Psoas muscle (tissue), 8 donors: ENCODE data around the gene RBP5. TPM values are rescaled to one million over a fixed set of nuclear protein-coding genes. Genes with fewer than 3 reads are reported as not detected.

ENCODE experiments used
- ATAC-seq, 4 donors: fragments of 200-7000 bp; cut with Tn5 transposase; one replicate each; pipeline ENCODE4 v1.9.1; 2020; ENCODE audit warnings: moderate library complexity in 3 of 4, mild to moderate bottlenecking in 2 of 4
- DNase-seq, 2 donors: peaks; one replicate each; pipeline ENCODE4 v3.0.0-alpha.2; 2020
- H3K27ac ChIP-seq: fragments of 200-600 bp; one replicate; pipeline ENCODE4 v1.8.0; 2022
- H3K27me3 ChIP-seq, 3 donors: fragments of 200-600 bp in 1 of 3; one replicate each; pipeline versions ENCODE4 v1.6.1 to v1.8.0; 2013 to 2022; ENCODE audit warnings: low read length in 2 of 3, mild to moderate bottlenecking in 2 of 3, moderate library complexity in 1 of 3; ENCODE audit not compliant: insufficient read depth in 3 of 3
- H3K36me3 ChIP-seq, 2 donors: fragments of 200-600 bp in 1 of 2; one replicate each; pipeline versions ENCODE4 v1.6.1 to v1.8.0; 2013 to 2022; ENCODE audit warnings: low read depth in 1 of 2, mild to moderate bottlenecking in 1 of 2, moderate library complexity in 1 of 2; ENCODE audit not compliant: insufficient read depth in 1 of 2
- H3K4me1 ChIP-seq: fragments of 200-600 bp; one replicate; pipeline ENCODE4 v1.8.0; 2022
- H3K4me3 ChIP-seq: fragments of 200-600 bp; one replicate; pipeline ENCODE4 v1.8.0; 2022; ENCODE audit warnings: mild to moderate bottlenecking
- H3K9me3 ChIP-seq: fragments of 200-600 bp; one replicate; pipeline ENCODE4 v1.8.0; 2022
- WGBS, 3 donors: extraction: QIAGEN DNeasy Blood & Tissue Kit; methylation state at CpG; one replicate each; pipeline versions ENCODE4 v1.1.6 to v1.1.7; 2013; 5-methylcytosine and 5-hydroxymethylcytosine counted together
- intact Hi-C, 2 donors: fragments of 100-400 bp; cut with DNase I; formaldehyde crosslinking; loops; one replicate each; pipeline versions ENCODE4 v1.11.0 to v1.14.2; 2022
- polyA plus RNA-seq, 3 donors: library from polyadenylated mRNA; stranded (reverse); fragments of 200-250 nt; gene quantifications; one replicate each; pipeline ENCODE4 v1.2.3, GENCODE V29; 2013
- total RNA-seq, 4 donors: library from RNA; stranded (reverse); fragmentation: NEBNext Ultra II Directional in 2 of 4; extraction: Animal tissue kit (Norgen Biotek cat#: 25700) in 2 of 4; gene quantifications; one replicate each; pipeline versions ENCODE4 v1.2.1 to v1.2.4, GENCODE V29; 2021 to 2023
- TF ChIP-seq, protein P1 (sequence below): fragments of 200-600 bp; IDR thresholded peaks from one replicate; pipeline ENCODE4 v1.8.0; 2022; ENCODE audit warnings: antibody characterized with exemption
- donor health status: healthy with polysubstance abuse.
- donor health status: DM: no; HTN: no; CAD: no; lungs with moderate emphysema.
- donor health status: Bipolar disorder and iron deficiency.
- donor health status: healthy.
- donor health status: DM: yes; HTN: yes; CAD: no.
- donor health status: DM: no; HTN: no; CAD: no.
- donor health status: DM: no; HTN: no; CAD: no.
- donor health status: DM: yes; HTN: yes; CAD: no.

RBP5 gene
- total and polyA plus RNA-seq, 7 donors: 0.18 to 1.4 (median 0.61) TPM; not detected in 2

DNA sequence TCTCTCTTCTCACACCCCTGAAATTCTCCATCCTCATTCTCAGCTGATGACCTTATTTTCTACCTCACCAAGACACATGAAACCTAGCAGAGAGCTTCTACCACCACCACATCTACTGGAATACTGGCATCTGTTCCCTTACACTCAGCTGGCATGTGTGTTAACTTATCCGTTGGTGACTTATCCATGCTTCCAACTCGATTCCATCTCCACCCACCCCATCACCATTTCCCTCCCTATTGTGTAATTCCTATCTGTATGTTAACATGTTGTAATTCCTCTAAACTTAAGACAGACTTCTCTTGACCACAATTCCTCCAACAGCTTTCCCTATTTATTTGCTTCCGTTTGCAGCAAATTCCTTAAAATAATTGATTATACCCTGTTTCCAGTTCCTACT, 52.8 kb downstream of the RBP5 start:
- Histone ChIP-seq H3K27ac (no peak overlapping the region), H3K36me3 (peaks cover 0 to 1% of the 10 kb centered on the region in 2 donors), H3K9me3 (no peaks in the 10 kb centered on the region), H3K27me3 (no peaks in the 10 kb centered on the region), H3K4me3 (no peak overlapping the region), H3K4me1 (no peaks in the 10 kb centered on the region)
- intact Hi-C loops: no loop called here
- TF ChIP-seq, protein P1, sequence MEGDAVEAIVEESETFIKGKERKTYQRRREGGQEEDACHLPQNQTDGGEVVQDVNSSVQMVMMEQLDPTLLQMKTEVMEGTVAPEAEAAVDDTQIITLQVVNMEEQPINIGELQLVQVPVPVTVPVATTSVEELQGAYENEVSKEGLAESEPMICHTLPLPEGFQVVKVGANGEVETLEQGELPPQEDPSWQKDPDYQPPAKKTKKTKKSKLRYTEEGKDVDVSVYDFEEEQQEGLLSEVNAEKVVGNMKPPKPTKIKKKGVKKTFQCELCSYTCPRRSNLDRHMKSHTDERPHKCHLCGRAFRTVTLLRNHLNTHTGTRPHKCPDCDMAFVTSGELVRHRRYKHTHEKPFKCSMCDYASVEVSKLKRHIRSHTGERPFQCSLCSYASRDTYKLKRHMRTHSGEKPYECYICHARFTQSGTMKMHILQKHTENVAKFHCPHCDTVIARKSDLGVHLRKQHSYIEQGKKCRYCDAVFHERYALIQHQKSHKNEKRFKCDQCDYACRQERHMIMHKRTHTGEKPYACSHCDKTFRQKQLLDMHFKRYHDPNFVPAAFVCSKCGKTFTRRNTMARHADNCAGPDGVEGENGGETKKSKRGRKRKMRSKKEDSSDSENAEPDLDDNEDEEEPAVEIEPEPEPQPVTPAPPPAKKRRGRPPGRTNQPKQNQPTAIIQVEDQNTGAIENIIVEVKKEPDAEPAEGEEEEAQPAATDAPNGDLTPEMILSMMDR: no peak
- 38 to 54% (median 41%) methylated on average over 3 of the region's 3 CpGs for WGBS, 3 donors
- DNase-seq (no peak), ATAC-seq (no peak)

DNA sequence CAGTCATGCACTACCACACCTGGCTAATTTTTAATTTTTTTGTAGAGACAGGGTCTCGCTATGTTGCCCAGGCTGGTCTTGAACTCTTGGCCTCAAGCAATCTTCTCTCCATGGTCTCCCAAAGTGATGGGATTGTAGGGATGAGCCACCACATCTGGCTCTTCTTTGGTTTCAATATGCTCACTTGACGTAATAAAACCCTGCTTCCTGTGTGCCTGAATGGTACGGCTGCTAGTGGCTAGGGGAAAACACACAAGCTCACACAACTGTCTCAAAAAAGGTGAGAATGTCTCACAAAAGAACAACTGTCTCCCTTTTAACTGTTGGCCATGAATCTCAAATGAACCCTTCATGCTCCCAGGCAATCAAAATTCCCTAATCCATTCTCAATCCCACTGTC, 53.2 kb downstream of the RBP5 start:
- intact Hi-C loops: no loop called here
- DNase-seq (no peak), ATAC-seq (no peak)
- H3K27me3 ChIP-seq: no peaks in the 10 kb centered on the region
- peaks cover 0 to 5% of the 10 kb centered on the region in 2 donors for H3K36me3 ChIP-seq
- no peak overlapping the region for H3K4me3 ChIP-seq
- H3K27ac ChIP-seq: no peak overlapping the region
- no peaks in the 10 kb centered on the region for H3K4me1 ChIP-seq
- TF ChIP-seq, protein P1: no peak
- H3K9me3 ChIP-seq: no peaks in the 10 kb centered on the region
- WGBS, 3 donors: 77 to 81% (median 79%) methylated on average over 3 of the region's 3 CpGs

DNA sequence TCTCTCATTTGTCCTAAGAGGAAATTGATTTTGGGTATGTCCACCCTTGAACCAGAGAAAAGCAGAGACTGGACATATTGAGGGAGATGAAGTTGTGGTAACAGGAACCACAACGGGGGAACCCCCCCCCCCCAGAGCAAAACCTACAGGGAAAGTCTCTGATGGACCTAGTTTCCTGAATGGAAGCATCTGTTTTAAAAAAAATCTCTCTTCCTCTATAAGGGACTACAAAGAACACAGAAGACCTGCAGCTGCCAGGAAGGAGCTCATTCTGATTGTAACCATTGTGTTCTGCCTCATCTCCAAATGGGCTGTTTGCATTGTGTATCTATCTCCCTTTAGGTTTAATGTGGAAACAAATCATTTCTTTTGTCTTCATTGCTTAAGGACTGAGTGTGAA, 54.7 kb downstream of the RBP5 start:
- Histone ChIP-seq H3K27me3 (no peaks in the 10 kb centered on the region), H3K4me3 (no peak overlapping the region), H3K27ac (no peak overlapping the region), H3K4me1 (peaks cover 15% of the 10 kb centered on the region), H3K9me3 (no peaks in the 10 kb centered on the region), H3K36me3 (peaks cover 0 to 18% of the 10 kb centered on the region in 2 donors)
- ATAC-seq: no peak
- no peak for DNase-seq
- 42 to 52% (median 43%) methylated on average over 1 of the region's 1 CpG for WGBS, 3 donors
- TF ChIP-seq, protein P1: no peak
- intact Hi-C loops: no loop called here

Other genes with a start within 250 kb of the RBP5 start
- 10 to 100 TPM; 10.2 to 14.9 (median 12.5) TPM for gene LRRC23, start 224.1 kb downstream of the RBP5 start, total RNA-seq
- 10 to 100 TPM in 2 of 3 donors, 1 to 10 TPM in 1; 9.5 to 29.0 (median 14.3) TPM for gene LRRC23, start 224.1 kb downstream of the RBP5 start, polyA plus RNA-seq
- gene ENO2, start 214.3 kb downstream of the RBP5 start, total RNA-seq: 1 to 10 TPM; 2.0 to 4.6 (median 2.3) TPM
- 1 to 10 TPM; 1.4 to 2.0 (median 1.8) TPM for gene ENO2, start 214.3 kb downstream of the RBP5 start, polyA plus RNA-seq
- gene ATN1, start 200.9 kb downstream of the RBP5 start, total RNA-seq: 10 to 100 TPM; 43.3 to 55.8 (median 50.9) TPM
- 10 to 100 TPM; 24.9 to 46.0 (median 33.7) TPM for gene ATN1, start 200.9 kb downstream of the RBP5 start, polyA plus RNA-seq
- not detected for gene RNU7-1, start 185.1 kb downstream of the RBP5 start, total RNA-seq
- not detected for gene RNU7-1, start 185.1 kb downstream of the RBP5 start, polyA plus RNA-seq
- 100 to 1,000 TPM in 2 of 4 donors, 10 to 100 TPM in 2; 80.4 to 110 (median 95.6) TPM for gene C12orf57, start 184.9 kb downstream of the RBP5 start, total RNA-seq
- 100 to 1,000 TPM; 223 to 269 (median 247) TPM for gene C12orf57, start 184.9 kb downstream of the RBP5 start, polyA plus RNA-seq
- 1 to 10 TPM; 3.6 to 7.6 (median 4.6) TPM for gene PTPN6, start 177.5 kb downstream of the RBP5 start, total RNA-seq
- 1 to 10 TPM; 1.3 to 2.6 (median 2.1) TPM for gene PTPN6, start 177.5 kb downstream of the RBP5 start, polyA plus RNA-seq
- gene PHB2, start 158.2 kb downstream of the RBP5 start, total RNA-seq: 100 to 1,000 TPM; 137 to 278 (median 180) TPM
- gene PHB2, start 158.2 kb downstream of the RBP5 start, polyA plus RNA-seq: 100 to 1,000 TPM; 176 to 381 (median 208) TPM
- gene EMG1, start 158.0 kb downstream of the RBP5 start, total RNA-seq: 10 to 100 TPM; 30.1 to 59.4 (median 44.8) TPM
- gene EMG1, start 158.0 kb downstream of the RBP5 start, polyA plus RNA-seq: 10 to 100 TPM; 26.6 to 66.5 (median 50.4) TPM
- gene LPCAT3, start 110.4 kb downstream of the RBP5 start, total RNA-seq: 10 to 100 TPM; 24.0 to 56.5 (median 41.6) TPM
- gene LPCAT3, start 110.4 kb downstream of the RBP5 start, polyA plus RNA-seq: 10 to 100 TPM; 13.9 to 26.2 (median 17.4) TPM
- 10 to 100 TPM; 49.0 to 98.5 (median 75.6) TPM for gene C1S, start 68.2 kb downstream of the RBP5 start, total RNA-seq
- 10 to 100 TPM; 35.9 to 44.4 (median 38.2) TPM for gene C1S, start 68.2 kb downstream of the RBP5 start, polyA plus RNA-seq
- 10 to 100 TPM; 63.2 to 70.9 (median 68.1) TPM for gene C1R, start 36.4 kb downstream of the RBP5 start, total RNA-seq
- 10 to 100 TPM; 32.4 to 58.4 (median 44.5) TPM for gene C1R, start 36.4 kb downstream of the RBP5 start, polyA plus RNA-seq
- gene C1RL, start 19.7 kb downstream of the RBP5 start, total RNA-seq: 10 to 100 TPM; 14.6 to 17.0 (median 15.5) TPM
- 1 to 10 TPM; 2.7 to 6.2 (median 5.1) TPM for gene C1RL, start 19.7 kb downstream of the RBP5 start, polyA plus RNA-seq
- 1 to 10 TPM; 2.8 to 5.1 (median 3.3) TPM for gene CLSTN3, start 1.5 kb upstream of the RBP5 start, total RNA-seq
- 1 to 10 TPM; 1.2 to 3.6 (median 1.3) TPM for gene CLSTN3, start 1.5 kb upstream of the RBP5 start, polyA plus RNA-seq
- gene PEX5, start 60.8 kb upstream of the RBP5 start, total RNA-seq: 100 to 1,000 TPM in 2 of 4 donors, 10 to 100 TPM in 2; 54.6 to 103 (median 94.2) TPM
- gene PEX5, start 60.8 kb upstream of the RBP5 start, polyA plus RNA-seq: 10 to 100 TPM; 51.9 to 98.9 (median 73.0) TPM
- not detected for gene ACSM4, start 175.2 kb upstream of the RBP5 start, total RNA-seq
- gene ACSM4, start 175.2 kb upstream of the RBP5 start, polyA plus RNA-seq: not detected